H1 (cell line): ENCODE data around the gene AP3M1. TPM values are rescaled to one million over a fixed set of nuclear protein-coding genes. Genes with fewer than 3 reads are reported as not detected.

Experiments
- CTCF ChIA-PET: fragments of 300-600 bp; sonication (Branson Sonifier 250); formaldehyde crosslinking; loops from one replicate; lab custom pipeline; 2021; ENCODE audit not compliant: partially characterized antibody; lab: Charles Lee
- POLR2A ChIA-PET: fragments of 300-600 bp; sonication (Branson Sonifier 250); formaldehyde crosslinking; loops from one replicate; lab custom pipeline; 2021; ENCODE audit warnings: inconsistent platforms; ENCODE audit not compliant: partially characterized antibody; lab: Charles Lee
- DNase-seq, 2 experiments: peaks; one replicate each; pipeline versions ENCODE4 v3.0.0 to v3.0.0-alpha.2; 2010 to 2022; ENCODE audit warnings: low spot score in 2 of 2, low read depth in 1 of 2, mixed read lengths in 1 of 2
- FAIRE-seq: peaks from 2 replicates; lab custom pipeline; 2011; peaks lifted over from hg19 to GRCh38; lab: Jason Lieb, UNC
- H2AFZ ChIP-seq: 2 replicates; pipeline ENCODE4 v1.8.1; 2012; ENCODE audit warnings: low read length, inconsistent platforms
- H2AK5ac ChIP-seq: 2 replicates; pipeline ENCODE4 v1.6.1; 2013; ENCODE audit warnings: low read depth, low read length
- H2BK120ac ChIP-seq: replicated peaks from 2 replicates; pipeline ENCODE3; 2013; ENCODE audit warnings: low read depth, low read length, inconsistent platforms
- H2BK12ac ChIP-seq: 2 replicates; pipeline ENCODE4 v1.6.1; 2013; ENCODE audit warnings: low read depth, low read length
- H2BK15ac ChIP-seq: 2 replicates; pipeline ENCODE4 v1.6.1; 2013; ENCODE audit warnings: low read length
- H2BK20ac ChIP-seq: 2 replicates; pipeline ENCODE4 v1.6.1; 2013; ENCODE audit warnings: low read length
- H2BK5ac ChIP-seq: 2 replicates; pipeline ENCODE4 v1.6.1; 2013; ENCODE audit warnings: low read depth, low read length
- H3K14ac ChIP-seq: 2 replicates; pipeline ENCODE4 v1.6.1; 2013; ENCODE audit warnings: inconsistent platforms; ENCODE audit not compliant: insufficient read length
- H3K18ac ChIP-seq: 2 replicates; pipeline ENCODE4 v1.6.1; 2013; ENCODE audit warnings: low read length; ENCODE audit errors: extremely low read depth
- H3K23ac ChIP-seq: 2 replicates; pipeline ENCODE4 v1.6.1; 2013; ENCODE audit warnings: inconsistent platforms; ENCODE audit not compliant: insufficient read length
- H3K23me2 ChIP-seq: 2 replicates; pipeline ENCODE4 v1.6.1; 2013; ENCODE audit warnings: low read depth, low read length
- H3K27ac ChIP-seq: 2 replicates; pipeline ENCODE4 v1.6.1; 2011; ENCODE audit warnings: low read depth, low read length, inconsistent platforms
- H3K27me3 ChIP-seq, 4 experiments: replicated peaks in 1 of 4; 1 replicate in 1 of 4; 2 replicates in 3 of 4; pipeline versions ENCODE4 v1.6.1 to v1.8.1; 2011 to 2013; ENCODE audit warnings: low read length in 3 of 4, mild to moderate bottlenecking in 3 of 4, inconsistent platforms in 2 of 4, mixed read lengths in 2 of 4, moderate library complexity in 1 of 4; ENCODE audit not compliant: control insufficient read depth in 3 of 4, insufficient read depth in 3 of 4; ENCODE audit errors: extremely low read depth in 1 of 4
- H3K36me3 ChIP-seq, 4 experiments: 2 replicates each; pipeline versions ENCODE4 v1.6.1 to v1.8.1; 2011 to 2013; ENCODE audit warnings: mild to moderate bottlenecking in 4 of 4, low read length in 3 of 4, moderate library complexity in 2 of 4, control low read depth in 1 of 4, inconsistent platforms in 1 of 4; ENCODE audit not compliant: insufficient read depth in 4 of 4, control insufficient read depth in 2 of 4
- H3K4ac ChIP-seq: replicated peaks from 2 replicates; pipeline ENCODE3; 2013; ENCODE audit warnings: low read length, low read depth, mixed read lengths, inconsistent platforms; ENCODE audit not compliant: insufficient read length
- H3K4me1 ChIP-seq, 4 experiments: replicated peaks in 1 of 4; 1 replicate in 1 of 4; 2 replicates in 3 of 4; pipeline versions ENCODE4 v1.6.1 to v1.8.1; 2011 to 2013; ENCODE audit warnings: low read length in 3 of 4, inconsistent platforms in 2 of 4, mixed read lengths in 1 of 4; ENCODE audit not compliant: insufficient read depth in 4 of 4, control insufficient read depth in 3 of 4
- H3K4me2 ChIP-seq, 2 experiments: 2 replicates each; pipeline versions ENCODE4 v1.6.1 to v1.8.1; 2011 to 2013; ENCODE audit warnings: low read depth in 2 of 2, low read length in 2 of 2, control low read depth in 1 of 2, inconsistent platforms in 1 of 2, mild to moderate bottlenecking in 1 of 2; ENCODE audit not compliant: insufficient read depth in 1 of 2
- H3K4me3 ChIP-seq, 4 experiments: fragments of 200-600, 300-600 bp in 1 of 4; sonication (generic), shearing (Covaris generic), sonication (Bioruptor Twin) in 1 of 4; 2 replicates each; pipeline versions ENCODE4 v1.5.1 to v1.8.1; 2011 to 2016; ENCODE audit warnings: low read length in 4 of 4, low read depth in 3 of 4, control low read depth in 2 of 4, inconsistent platforms in 2 of 4, mild to moderate bottlenecking in 2 of 4, mixed read lengths in 1 of 4, moderate library complexity in 1 of 4; ENCODE audit not compliant: insufficient read depth in 2 of 4; ENCODE audit errors: extremely low read depth in 1 of 4
- H3K56ac ChIP-seq: replicated peaks from 2 replicates; pipeline ENCODE3; 2013; ENCODE audit warnings: low read depth, mild to moderate bottlenecking, mixed read lengths, low read length, inconsistent platforms; ENCODE audit not compliant: insufficient read length
- H3K79me1 ChIP-seq: 2 replicates; pipeline ENCODE4 v1.6.1; 2013; ENCODE audit warnings: low read depth, low read length, control low read depth
- H3K79me2 ChIP-seq, 2 experiments: 2 replicates each; pipeline versions ENCODE4 v1.6.1 to v1.8.1; 2012 to 2013; ENCODE audit warnings: low read length in 2 of 2, mild to moderate bottlenecking in 2 of 2, inconsistent platforms in 1 of 2; ENCODE audit not compliant: insufficient read depth in 2 of 2, control insufficient read depth in 1 of 2
- H3K9ac ChIP-seq, 4 experiments: replicated peaks in 1 of 4; 1 replicate in 1 of 4; 2 replicates in 3 of 4; pipeline versions ENCODE4 v1.6.1 to v1.8.1; 2011 to 2013; ENCODE audit warnings: low read depth in 3 of 4, low read length in 3 of 4, control low read depth in 2 of 4, mild to moderate bottlenecking in 2 of 4, moderate library complexity in 2 of 4, inconsistent platforms in 1 of 4; ENCODE audit errors: extremely low read depth in 1 of 4
- H3K9me3 ChIP-seq, 2 experiments: 2 replicates each; pipeline versions ENCODE4 v1.6.1 to v1.8.1; 2012 to 2013; ENCODE audit warnings: mild to moderate bottlenecking in 2 of 2, moderate library complexity in 2 of 2, control low read depth in 1 of 2, inconsistent platforms in 1 of 2, low read depth in 1 of 2, low read length in 1 of 2, mixed read lengths in 1 of 2; ENCODE audit not compliant: insufficient read depth in 2 of 2
- H4K20me1 ChIP-seq, 2 experiments: replicated peaks in 1 of 2; 2 replicates each; pipeline versions ENCODE3 to v1.8.1; 2011 to 2013; ENCODE audit warnings: inconsistent platforms in 2 of 2, low read length in 2 of 2, mild to moderate bottlenecking in 1 of 2; ENCODE audit not compliant: insufficient read depth in 2 of 2, control insufficient read depth in 1 of 2
- H4K5ac ChIP-seq: 2 replicates; pipeline ENCODE4 v1.6.1; 2013; ENCODE audit warnings: low read length, low read depth, mixed read lengths, inconsistent platforms; ENCODE audit not compliant: insufficient read length
- H4K8ac ChIP-seq: 2 replicates; pipeline ENCODE4 v1.8.0; 2013; ENCODE audit warnings: mild to moderate bottlenecking, moderate library complexity, low read length, inconsistent platforms; ENCODE audit not compliant: insufficient read depth; ENCODE audit errors: extremely low read depth
- H4K91ac ChIP-seq: replicated peaks from 2 replicates; pipeline ENCODE3; 2013; ENCODE audit warnings: low read length, mixed read lengths, inconsistent platforms; ENCODE audit not compliant: insufficient read length
- BRCA1 ChIP-seq: IDR thresholded peaks from 2 replicates; pipeline ENCODE4 v1.6.1; 2012; ENCODE audit warnings: low read depth, low read length, improper control_type of control experiment
- CBX5 ChIP-seq: fragments of 300-800, 300-1000 bp; sonication (generic); IDR thresholded peaks from 2 replicates; pipeline ENCODE4 v1.7.1; 2016; ENCODE audit warnings: antibody characterized with exemption, low read length, low read depth
- CHD2 ChIP-seq: IDR thresholded peaks from 2 replicates; pipeline ENCODE4 v1.6.1; 2012; ENCODE audit warnings: low read length, improper control_type of control experiment
- JUN ChIP-seq: IDR thresholded peaks from 2 replicates; pipeline ENCODE4 v1.6.1; 2011; ENCODE audit warnings: low read depth, mild to moderate bottlenecking, improper control_type of control experiment, low read length
- JUND ChIP-seq: IDR thresholded peaks from 2 replicates; pipeline ENCODE4 v1.6.1; 2011; ENCODE audit warnings: mild to moderate bottlenecking, improper control_type of control experiment, low read length
- KDM1A ChIP-seq: fragments of 200-600, 300-600 bp; sonication (generic); IDR thresholded peaks from 2 replicates; pipeline ENCODE4 v1.7.1; 2016; ENCODE audit warnings: mild to moderate bottlenecking, low read length, borderline replicate concordance
- MAFK ChIP-seq: IDR thresholded peaks from 2 replicates; pipeline ENCODE4 v1.6.1; 2012; ENCODE audit warnings: low read depth, mild to moderate bottlenecking, improper control_type of control experiment, low read length
- NRF1 ChIP-seq: IDR thresholded peaks from 2 replicates; pipeline ENCODE4 v1.6.1; 2011; ENCODE audit warnings: mild to moderate bottlenecking, low read depth, low read length, improper control_type of control experiment
- SIX5 ChIP-seq: IDR thresholded peaks from 2 replicates; pipeline ENCODE4 v1.6.1; 2011; ENCODE audit warnings: mild to moderate bottlenecking, low read depth, low read length
- SUZ12 ChIP-seq: fragments of 200-600 bp; sonication (generic); IDR thresholded peaks from 2 replicates; pipeline ENCODE4 v1.6.1; 2012; ENCODE audit warnings: mild to moderate bottlenecking, inconsistent platforms, low read length, moderate library complexity, mixed read lengths
- TAF7 ChIP-seq: optimal IDR thresholded peaks from 2 replicates; pipeline ENCODE3; 2011; ENCODE audit warnings: low read depth, mild to moderate bottlenecking, inconsistent platforms, low read length, moderate library complexity, borderline replicate concordance
- TCF12 ChIP-seq: IDR thresholded peaks from 2 replicates; pipeline ENCODE4 v1.6.1; 2011; ENCODE audit warnings: low read depth, mild to moderate bottlenecking, low read length
- YY1 ChIP-seq: IDR thresholded peaks from 2 replicates; pipeline ENCODE4 v1.6.1; 2011; ENCODE audit warnings: low read depth, mild to moderate bottlenecking, low read length
- WGBS, 2 experiments: shearing (Covaris generic) in 1 of 2; methylation state at CpG; one replicate each; pipeline versions ENCODE4 v1.1.6 to v1.1.7; 2013 to 2015; ENCODE audit warnings: low lambda C conversion rate in 2 of 2, mixed read lengths in 2 of 2, inconsistent platforms in 1 of 2, low coverage in 1 of 2, missing lambda C conversion rate in 1 of 2; ENCODE audit not compliant: insufficient replicate concordance in 2 of 2, insufficient coverage in 1 of 2, insufficient read length in 1 of 2; ENCODE audit errors: extremely low coverage in 1 of 2, missing lambda C conversion rate in 1 of 2; 5-methylcytosine and 5-hydroxymethylcytosine counted together
- polyA plus RNA-seq, 7 experiments: library from polyadenylated mRNA; depleted of rRNA in 3 of 7; stranded (reverse) in 5 of 7; unstranded in 2 of 7; fragments of >200 nt in 5 of 7; fragments of 200-250 nt in 2 of 7; gene quantifications; 1 replicate in 5 of 7; 2 replicates in 1 of 7; 4 replicates in 1 of 7; pipeline versions ENCODE4 v1.2.1 to v1.2.3, GENCODE V29; 2011 to 2013; ENCODE audit warnings: missing spikeins in 2 of 7, mixed read lengths in 2 of 7
- total RNA-seq: library from RNA; stranded (reverse); fragmentation: NEBNext Ultra II Directional; extraction: Animal tissue kit (Norgen Biotek cat#: 25700); gene quantifications from 2 replicates; pipeline ENCODE4 v1.2.1, GENCODE V29; 2021
- TF ChIP-seq, protein P1 (sequence below): IDR thresholded peaks from 2 replicates; pipeline ENCODE4 v1.6.1; 2011; ENCODE audit warnings: low read depth, mild to moderate bottlenecking, low read length; ENCODE audit not compliant: insufficient read depth
- TF ChIP-seq, protein P2 (sequence below): IDR thresholded peaks from 2 replicates; pipeline ENCODE4 v1.6.1; 2012; ENCODE audit warnings: inconsistent platforms

The AP3M1 gene
- total and polyA plus RNA-seq, 2 of the 8 experiments (the other 6 are each of a cell fraction or from before 2014, with no cell fraction given) = 23.9 to 38.9 TPM

DNA sequence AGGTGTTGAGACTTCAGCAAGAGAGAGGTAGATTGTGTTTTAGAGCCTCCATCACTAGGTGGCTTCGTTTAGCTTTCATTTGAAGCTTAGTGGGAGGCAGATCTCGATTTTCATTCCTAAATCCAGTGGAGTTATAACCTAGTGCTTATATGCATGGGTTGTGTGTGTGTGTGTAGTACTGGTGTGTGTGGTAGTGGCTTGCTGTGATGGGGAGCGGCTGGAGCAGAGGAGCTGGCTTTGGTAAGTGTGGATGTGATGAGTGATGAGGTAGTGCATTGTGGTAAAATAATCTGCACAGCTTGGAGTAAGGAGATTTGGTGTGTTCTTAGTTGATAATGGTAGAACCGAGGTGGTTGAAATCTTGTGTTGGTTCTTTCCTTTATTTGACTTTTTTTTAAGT, 43.2 kb downstream of the AP3M1 start:
- no peak overlapping the region for H2AFZ ChIP-seq
- peaks cover 1 to 4% of the 10 kb centered on the region in 2 experiments for H4K20me1 ChIP-seq
- no peak overlapping the region for H3K14ac ChIP-seq
- no peaks in the 10 kb centered on the region for H3K27me3 ChIP-seq
- H3K23me2 ChIP-seq = no peaks in the 10 kb centered on the region
- H3K36me3 ChIP-seq = peaks cover 59 to 96% (median 81%) of the 10 kb centered on the region in 4 experiments
- H2BK5ac ChIP-seq = no peak overlapping the region
- H2BK15ac ChIP-seq = no peak overlapping the region
- H4K5ac ChIP-seq = no peak overlapping the region
- FAIRE-seq (no peak), DNase-seq (no peak)
- no peak overlapping the region for H4K91ac ChIP-seq
- H3K9ac ChIP-seq = no peak overlapping the region
- H3K23ac ChIP-seq = no peak overlapping the region
- ChIA-PET CTCF (interaction anchor here (1.8 to 1.9 kb wide), 2 partner anchors 14 kb away, joined by 4 to 5 read pairs; no protein-coding TSS in a partner anchor), POLR2A (interaction anchor here (0.7 to 1.6 kb wide), 4 partner anchors 11 to 82 kb away, joined by 3 to 6 read pairs (median 4); no protein-coding TSS in a partner anchor)
- H2BK20ac ChIP-seq = no peak overlapping the region
- H4K8ac ChIP-seq = no peak overlapping the region
- 0 out of 4 replicates have a peak, but pooled peaks cover 0 to 3% of the 10 kb centered on the region in 2 experiments for H3K79me2 ChIP-seq
- H3K4me1 ChIP-seq = no peaks in the 10 kb centered on the region
- H3K4me2 ChIP-seq = no peak overlapping the region
- no peaks in the 10 kb centered on the region for H3K79me1 ChIP-seq
- H2BK120ac ChIP-seq = no peak overlapping the region
- H3K9me3 ChIP-seq = no peaks in the 10 kb centered on the region
- H3K4me3 ChIP-seq = no peak overlapping the region
- no peak overlapping the region for H3K56ac ChIP-seq
- no peak overlapping the region for H2BK12ac ChIP-seq
- H3K27ac ChIP-seq = no peak overlapping the region
- no peak overlapping the region for H2AK5ac ChIP-seq
- no peak overlapping the region for H3K4ac ChIP-seq
- 92% methylated on average over 4 of the region's 4 CpGs; no CpG with 5 or more reads in 1 of the 2 experiments for WGBS, 2 experiments
- no peak overlapping the region for H3K18ac ChIP-seq
- TF ChIP-seq CBX5 (no peak), NRF1 (no peak), BRCA1 (no peak), SIX5 (no peak), CHD2 (no peak), SUZ12 (no peak), JUND (no peak), TAF7 (no peak), TCF12 (no peak), JUN (no peak), KDM1A (no peak), YY1 (no peak), MAFK (no peak)
- TF ChIP-seq, protein P1, sequence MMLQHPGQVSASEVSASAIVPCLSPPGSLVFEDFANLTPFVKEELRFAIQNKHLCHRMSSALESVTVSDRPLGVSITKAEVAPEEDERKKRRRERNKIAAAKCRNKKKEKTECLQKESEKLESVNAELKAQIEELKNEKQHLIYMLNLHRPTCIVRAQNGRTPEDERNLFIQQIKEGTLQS = no peak
- TF ChIP-seq, protein P2, sequence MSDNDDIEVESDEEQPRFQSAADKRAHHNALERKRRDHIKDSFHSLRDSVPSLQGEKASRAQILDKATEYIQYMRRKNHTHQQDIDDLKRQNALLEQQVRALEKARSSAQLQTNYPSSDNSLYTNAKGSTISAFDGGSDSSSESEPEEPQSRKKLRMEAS = no peak
